Fibroblast of peridontal ligament (primary cell): ENCODE results near the gene ZNF76.
"Not testable (repeated sequence)": the region's sequence is repeated elsewhere in the genome, so short reads cannot be mapped to it uniquely, and the experiment has no call there.

Source experiments
- DNase-seq: peaks from one replicate; pipeline ENCODE4 v3.0.0-alpha.2; 2010; ENCODE audit errors: extremely low read depth

Gene ZNF76

GRCh38 chr6:35299674-35300073 lies 40.1 kb downstream of the ZNF76 start:
- no peak for DNase-seq

- DNase-seq: no peak
Observed at GRCh38 chr6:35300848-35301247, 41.3 kb downstream of the ZNF76 start.

GRCh38 chr6:35302604-35303241 lies 43.2 kb downstream of the ZNF76 start:
- DNase-seq: no peak

GRCh38 chr6:35304299-35304698 lies 44.8 kb downstream of the ZNF76 start:
- DNase-seq: no peak

- DNase-seq: no peak
Observed at GRCh38 chr6:35305117-35305516, 45.6 kb downstream of the ZNF76 start.

- not testable (repeated sequence) for DNase-seq
Observed at GRCh38 chr6:35307138-35307537, 47.6 kb downstream of the ZNF76 start.

- DNase-seq: not testable (repeated sequence)
Observed at GRCh38 chr6:35308543-35308942, 49.0 kb downstream of the ZNF76 start.

- no peak for DNase-seq
Observed at GRCh38 chr6:35309611-35310264, 50.2 kb downstream of the ZNF76 start.

- DNase-seq: no peak
Observed at GRCh38 chr6:35310265-35310831, 50.8 kb downstream of the ZNF76 start.

GRCh38 chr6:35311390-35312075 lies 52.0 kb downstream of the ZNF76 start:
- DNase-seq: no peak

GRCh38 chr6:35312076-35312800 lies 52.7 kb downstream of the ZNF76 start:
- DNase-seq: no peak

- DNase-seq: no peak
Observed at GRCh38 chr6:35312807-35313206, 53.3 kb downstream of the ZNF76 start.

- DNase-seq: no peak
Observed at GRCh38 chr6:35317483-35318195, 58.1 kb downstream of the ZNF76 start.

GRCh38 chr6:35318196-35319171 lies 58.9 kb downstream of the ZNF76 start:
- peak; percentile 59 for DNase-seq

GRCh38 chr6:35319346-35320030 lies 60.0 kb downstream of the ZNF76 start:
- no peak for DNase-seq

GRCh38 chr6:35320031-35320410 lies 60.5 kb downstream of the ZNF76 start:
- DNase-seq: no peak

GRCh38 chr6:35321091-35321490 lies 61.6 kb downstream of the ZNF76 start:
- DNase-seq: no peak

- DNase-seq: peak; percentile 50
Observed at GRCh38 chr6:35327349-35328027, 68.0 kb downstream of the ZNF76 start.

GRCh38 chr6:35328108-35328723 lies 68.7 kb downstream of the ZNF76 start:
- no peak for DNase-seq
